B cell (primary cell): Measurements from ENCODE around the gene PPIP5K1.

Source experiments
- CTCF ChIP-seq: fragments of 200-600 bp; IDR thresholded peaks from one replicate; pipeline ENCODE4 v1.8.0; 2022; ENCODE audit warnings: antibody characterized with exemption, mild to moderate bottlenecking
- EZH2 ChIP-seq: IDR thresholded peaks from 2 replicates; pipeline ENCODE4 v1.6.1; 2012; ENCODE audit warnings: borderline replicate concordance, low read depth, mild to moderate bottlenecking, moderate library complexity, low read length; ENCODE audit not compliant: insufficient read depth, poor library complexity, severe bottlenecking

DNA sequence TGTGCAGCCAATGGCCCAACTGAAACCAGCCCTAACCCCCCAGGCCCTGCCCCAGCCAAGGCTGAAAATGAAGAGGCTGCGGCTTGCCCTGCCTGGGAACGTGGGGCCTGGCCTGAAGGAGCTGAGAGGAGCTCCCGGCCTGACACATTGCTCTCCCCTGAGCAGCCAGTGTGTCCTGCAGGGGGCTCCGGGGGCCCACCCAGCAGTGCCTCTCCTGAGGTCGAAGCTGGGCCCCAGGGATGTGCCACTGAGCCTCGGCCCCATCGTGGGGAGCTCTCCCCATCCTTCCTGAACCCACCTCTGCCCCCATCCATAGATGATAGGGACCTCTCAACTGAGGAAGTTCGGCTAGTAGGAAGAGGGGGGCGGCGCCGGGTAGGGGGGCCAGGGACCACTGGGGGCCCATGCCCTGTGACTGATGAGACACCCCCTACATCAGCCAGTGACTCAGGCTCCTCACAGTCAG, 61.4 kb downstream of the PPIP5K1 start:
- TF ChIP-seq CTCF (no peak), EZH2 (no peak)
